GOT3 (cell line): ENCODE measurements around the gene LDLRAD4.
"Not testable (repeated sequence)": the region's sequence is repeated elsewhere in the genome, so short reads cannot be mapped to it uniquely, and the experiment has no call there.

Experiments
- DNase-seq: peaks from one replicate; lab custom pipeline; 2025; ENCODE audit warnings: mixed read lengths; lab: John Stamatoyannopoulos, UW

The LDLRAD4 gene

DNA sequence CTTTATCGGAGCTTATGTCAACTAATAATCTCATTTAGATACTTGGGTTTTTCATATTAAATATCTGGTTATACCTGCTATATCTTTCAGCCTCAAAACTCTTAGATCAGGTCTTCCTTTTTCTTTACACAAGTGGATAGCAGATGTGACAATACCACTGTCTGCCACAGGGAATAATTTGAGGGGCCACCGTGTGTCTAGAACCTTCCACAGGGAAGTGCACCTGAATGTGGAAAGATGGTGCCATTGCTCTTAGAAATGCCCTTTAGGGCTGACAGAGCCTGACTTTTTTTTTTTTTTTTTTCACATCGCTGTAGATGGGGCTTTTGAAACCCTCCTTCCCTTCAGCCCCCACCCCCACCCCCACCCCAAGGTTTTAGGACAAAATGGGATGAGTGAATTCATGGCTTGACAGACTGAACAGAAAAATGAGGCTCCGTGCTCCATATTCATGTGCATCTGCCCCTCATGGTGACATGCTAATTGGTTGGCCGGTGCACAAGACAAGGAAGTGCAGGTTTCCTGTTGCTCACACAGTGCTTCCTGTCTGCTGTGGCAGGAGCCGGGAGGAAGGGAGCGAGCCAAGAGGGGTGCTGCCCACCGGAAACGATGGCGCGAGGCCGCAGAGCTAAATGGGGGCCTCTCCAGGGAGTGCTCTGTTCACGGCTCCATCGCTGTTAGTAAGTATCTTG, 246.0 kb downstream of the LDLRAD4 start:
- no peak for DNase-seq

GRCh38 chr18:13465124-13465446, 246.5 kb downstream of the LDLRAD4 start:
- no peak for DNase-seq

GRCh38 chr18:13465476-13465875, 246.9 kb downstream of the LDLRAD4 start:
- no peak for DNase-seq

DNA sequence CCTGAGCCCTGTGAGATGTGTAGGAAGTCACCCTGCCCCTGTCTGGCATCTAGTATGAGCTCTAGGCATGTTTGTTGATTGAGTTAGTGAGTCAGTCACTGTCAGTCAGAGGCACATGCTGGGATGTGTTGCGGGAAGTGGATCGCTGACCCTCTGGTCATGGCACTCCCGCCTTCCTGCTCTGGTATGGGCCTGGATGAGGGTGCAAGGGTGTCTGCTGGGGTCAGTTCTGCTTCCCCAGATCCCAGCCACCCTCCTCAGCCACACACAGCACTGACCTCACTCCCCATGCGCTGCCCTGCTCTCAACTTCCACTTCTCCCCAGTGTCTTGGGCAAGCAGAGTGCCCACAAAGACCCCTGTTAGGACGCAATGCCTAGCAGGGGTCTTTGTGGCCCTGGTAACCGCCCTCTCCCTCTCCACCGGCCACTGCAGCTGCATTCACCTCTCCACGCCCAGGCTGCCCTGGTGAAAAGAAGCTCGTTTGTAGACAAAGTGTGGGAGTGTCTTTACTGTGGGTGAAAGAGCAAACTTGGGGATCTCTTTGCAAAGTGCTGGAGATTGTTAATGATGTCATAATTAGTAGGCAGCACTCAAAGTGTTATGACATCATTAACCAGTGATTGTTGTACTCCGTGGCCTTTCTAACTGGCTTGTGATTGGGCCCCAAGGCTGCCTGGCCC, 252.1 kb downstream of the LDLRAD4 start:
- no peak for DNase-seq

GRCh38 chr18:13471198-13471845, 252.8 kb downstream of the LDLRAD4 start:
- no peak for DNase-seq

DNA sequence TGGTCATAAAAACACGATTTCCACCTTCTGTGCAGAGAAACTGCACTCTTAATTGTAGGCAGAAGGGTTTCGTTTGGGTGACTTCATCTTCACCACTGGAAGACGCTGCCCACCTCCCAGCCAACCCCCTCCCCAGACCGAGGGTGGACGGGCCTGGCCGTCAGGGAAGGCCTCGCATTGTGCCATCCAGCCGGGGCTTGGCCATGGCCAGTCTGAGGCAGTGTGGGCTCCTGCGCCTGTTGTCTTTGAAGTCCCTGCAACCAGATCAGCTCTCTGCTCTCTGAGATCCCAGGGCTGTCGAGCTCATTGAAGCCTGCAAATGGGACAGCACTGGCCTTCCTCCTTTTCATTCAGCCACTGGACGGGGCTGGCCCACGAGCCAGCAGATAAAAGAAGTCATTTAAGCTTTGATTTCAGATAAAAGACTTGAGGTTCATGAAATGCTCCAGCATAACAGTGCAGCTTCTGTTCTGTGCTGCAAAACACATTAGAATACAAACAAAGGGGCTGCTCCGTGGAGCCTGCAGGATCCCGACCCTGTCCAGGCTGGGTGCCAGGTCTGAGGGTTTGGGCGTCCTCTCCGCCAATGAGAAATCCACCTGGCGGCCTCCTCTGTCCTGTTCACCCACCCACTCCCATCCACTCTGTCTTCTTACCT, 253.5 kb downstream of the LDLRAD4 start:
- no peak for DNase-seq

DNA sequence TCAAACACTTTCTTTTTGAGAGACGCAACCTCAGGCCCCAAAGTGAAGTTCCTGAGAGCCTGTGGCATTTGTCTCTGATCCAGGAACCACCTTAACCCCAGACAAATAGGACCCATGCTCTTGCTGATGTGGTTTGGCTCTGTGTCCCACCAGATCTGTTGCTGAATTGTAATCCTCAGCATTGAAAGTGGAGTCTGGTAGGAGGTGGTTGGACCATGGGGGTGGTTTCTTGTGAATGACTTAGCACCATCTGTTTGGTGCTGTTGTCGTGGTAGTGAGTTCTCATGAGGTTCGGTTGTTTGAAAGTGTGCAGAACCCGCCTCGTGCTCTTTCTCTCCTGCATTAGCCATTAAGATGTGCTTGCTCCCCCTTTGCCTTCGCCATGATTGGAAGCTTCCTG, 255.2 kb downstream of the LDLRAD4 start:
- no peak for DNase-seq

GRCh38 chr18:13474336-13474735, 255.8 kb downstream of the LDLRAD4 start:
- no peak for DNase-seq

DNA sequence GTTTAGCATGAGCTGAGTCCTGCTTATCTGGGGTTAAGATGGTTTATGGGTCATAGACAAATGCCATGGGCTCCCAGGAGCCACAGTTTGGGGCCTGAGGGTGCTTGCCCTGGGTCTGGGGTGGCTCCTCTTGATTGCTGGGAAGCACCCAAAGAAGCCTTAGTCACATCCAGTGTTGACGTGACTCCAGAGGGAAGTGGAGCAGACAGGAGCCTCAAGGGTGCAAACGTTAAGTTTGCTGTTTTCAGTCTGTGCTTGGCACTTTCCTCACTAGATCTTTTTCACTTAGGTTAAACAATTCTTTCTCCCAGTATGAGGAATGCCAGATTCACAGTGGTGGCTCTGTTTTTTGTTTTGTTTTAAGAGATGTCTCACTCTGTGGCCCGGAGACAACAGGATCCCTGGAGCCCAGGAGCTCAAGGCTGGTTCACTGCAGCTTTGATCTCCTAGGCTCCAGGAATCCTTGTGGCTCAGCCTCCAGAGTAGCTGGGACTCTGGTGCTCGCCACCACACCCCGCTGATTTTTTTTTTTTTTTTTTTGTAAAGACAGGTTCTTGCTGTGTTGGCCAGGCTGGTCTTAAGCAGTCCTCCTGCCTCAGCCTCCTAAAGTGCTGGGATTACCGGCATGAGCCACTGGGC, 256.5 kb downstream of the LDLRAD4 start:
- no peak for DNase-seq

DNA sequence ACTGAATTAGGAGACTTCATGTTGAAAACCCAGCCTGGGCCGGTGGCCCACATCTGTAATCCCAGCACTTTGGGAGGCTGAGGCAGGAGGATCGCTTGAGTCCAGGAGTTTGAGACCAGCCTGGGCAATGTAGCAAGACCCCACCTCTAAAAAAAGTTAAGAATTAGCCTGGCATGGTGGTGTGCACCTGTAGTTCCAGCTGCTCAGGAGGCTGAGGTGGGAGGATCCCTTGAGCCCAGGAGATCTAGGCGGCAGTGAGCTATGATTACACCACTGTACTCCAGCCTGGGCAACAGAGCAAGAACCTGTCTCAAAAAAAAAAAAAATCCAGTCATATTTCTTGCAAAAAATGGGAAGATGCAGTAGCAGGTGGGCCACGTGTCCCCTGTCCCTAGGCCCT, 257.8 kb downstream of the LDLRAD4 start:
- not testable (repeated sequence) for DNase-seq

DNA sequence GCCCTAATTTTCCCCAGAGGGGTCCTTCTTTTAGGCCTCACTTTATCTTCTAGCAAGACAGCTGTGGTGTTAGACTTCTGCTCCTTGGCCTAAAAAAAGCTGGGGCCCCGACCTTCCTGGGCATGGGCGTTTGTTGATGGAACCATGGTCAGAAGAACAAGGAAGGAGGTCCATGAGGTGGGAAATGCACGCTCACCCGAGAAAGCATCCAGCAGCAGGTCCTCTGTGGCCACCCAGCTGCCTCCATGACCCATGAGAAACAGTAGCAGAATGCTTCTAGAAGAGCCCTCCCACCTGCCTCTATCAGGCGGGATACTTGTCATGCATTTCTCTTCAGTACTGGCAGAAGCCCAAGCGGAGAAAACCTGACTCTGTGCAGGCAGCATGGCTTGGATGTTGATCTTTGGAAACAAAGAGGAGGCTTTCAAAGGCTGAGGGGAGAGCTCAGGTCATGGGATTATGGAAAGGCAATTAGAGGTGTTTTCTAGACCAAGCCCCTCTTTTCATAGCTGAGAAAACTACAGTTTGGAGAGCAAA, 258.7 kb downstream of the LDLRAD4 start:
- DNase-seq: no peak

- DNase-seq: no peak
These were observed 262.2 kb downstream of the LDLRAD4 start for GRCh38 chr18:13480571-13481255.

DNA sequence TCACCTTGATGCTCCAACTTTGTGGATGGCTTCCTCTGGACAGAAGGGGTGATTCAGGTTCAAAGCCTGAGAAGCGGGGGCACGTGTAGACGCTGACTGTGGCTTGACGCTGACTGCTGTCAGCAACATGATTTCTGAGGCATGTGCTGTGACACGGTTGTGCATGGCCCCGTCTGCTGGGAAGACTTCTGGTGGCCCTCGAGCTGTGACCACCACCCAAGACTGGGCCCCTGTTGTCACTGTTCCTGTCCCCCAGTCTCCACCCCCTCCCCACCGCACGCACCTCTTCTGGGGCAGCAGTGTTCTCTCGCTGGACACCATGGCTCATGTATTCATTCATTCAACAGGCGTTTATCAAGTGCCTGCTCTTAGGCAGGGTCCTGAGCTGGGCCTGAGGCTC, 262.8 kb downstream of the LDLRAD4 start:
- DNase-seq: no peak

- DNase-seq: no peak
These were observed 263.5 kb downstream of the LDLRAD4 start for GRCh38 chr18:13481820-13482617.

- no peak for DNase-seq
These were observed 264.0 kb downstream of the LDLRAD4 start for GRCh38 chr18:13482618-13482945.

DNA sequence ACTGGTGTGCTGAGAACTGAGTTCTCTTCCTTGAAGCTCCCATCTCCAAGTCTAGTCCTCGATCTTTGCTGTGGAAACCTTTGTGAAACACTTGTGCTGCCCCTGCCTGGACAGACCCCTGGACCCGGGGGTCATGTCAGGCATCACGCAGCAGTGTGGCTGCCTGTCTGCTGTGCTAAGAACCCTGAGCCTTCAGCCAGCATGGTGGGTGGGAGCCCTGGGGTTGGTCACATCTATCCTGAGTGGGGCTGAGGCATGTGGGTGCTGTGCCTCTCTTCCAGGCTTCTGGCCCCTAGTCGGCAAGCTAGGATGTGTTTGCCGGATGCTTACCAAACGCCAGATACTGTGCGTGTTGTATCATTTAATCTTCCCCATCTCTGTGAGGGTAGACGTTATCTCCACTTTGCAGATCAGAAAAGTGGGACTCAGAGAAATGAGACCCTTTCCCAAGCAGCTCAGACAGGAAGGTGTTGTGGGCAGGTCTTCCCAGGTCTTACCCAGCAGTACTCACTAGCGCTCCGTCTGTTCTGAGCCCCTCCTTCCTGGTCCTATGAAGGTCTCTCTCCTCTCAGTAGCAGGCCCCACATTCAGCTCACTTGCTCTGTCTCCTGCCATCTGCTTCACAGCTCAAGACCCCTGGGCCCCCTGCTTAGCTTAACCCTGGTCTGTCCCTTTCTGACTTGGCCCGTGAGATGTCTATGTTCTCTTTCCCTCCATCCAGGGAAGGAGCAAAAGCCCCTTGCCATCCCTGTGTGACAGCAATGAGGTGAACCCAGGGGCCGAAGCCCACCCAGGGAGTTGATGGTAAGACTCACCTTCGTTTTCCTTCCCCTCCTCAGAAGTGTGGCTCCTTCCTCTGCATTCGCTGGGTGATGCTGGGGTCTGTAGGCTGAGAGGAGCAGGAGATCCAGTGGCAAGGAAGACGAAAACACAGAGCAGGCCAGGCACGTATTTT, 265.0 kb downstream of the LDLRAD4 start:
- DNase-seq: no peak

DNA sequence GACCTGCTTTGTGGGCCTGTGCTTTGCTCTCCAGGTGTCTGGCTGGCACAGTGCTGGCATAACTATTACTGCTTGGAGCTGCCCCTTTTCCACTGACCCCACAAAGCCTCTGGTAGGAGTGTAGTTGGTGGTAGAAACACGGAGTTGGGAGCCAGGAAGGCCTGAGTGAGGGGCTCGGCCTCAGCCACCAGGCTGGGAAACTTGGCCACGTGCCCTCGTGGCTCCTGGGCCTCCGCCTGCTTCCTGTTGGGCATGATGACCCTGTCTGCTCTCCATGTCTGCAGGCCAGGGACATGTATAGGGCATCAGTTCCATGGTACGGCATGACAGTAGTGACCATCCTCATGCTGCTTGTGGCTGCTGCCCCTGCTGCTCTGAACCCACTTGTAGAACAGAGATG, 266.6 kb downstream of the LDLRAD4 start:
- DNase-seq: no peak

DNA sequence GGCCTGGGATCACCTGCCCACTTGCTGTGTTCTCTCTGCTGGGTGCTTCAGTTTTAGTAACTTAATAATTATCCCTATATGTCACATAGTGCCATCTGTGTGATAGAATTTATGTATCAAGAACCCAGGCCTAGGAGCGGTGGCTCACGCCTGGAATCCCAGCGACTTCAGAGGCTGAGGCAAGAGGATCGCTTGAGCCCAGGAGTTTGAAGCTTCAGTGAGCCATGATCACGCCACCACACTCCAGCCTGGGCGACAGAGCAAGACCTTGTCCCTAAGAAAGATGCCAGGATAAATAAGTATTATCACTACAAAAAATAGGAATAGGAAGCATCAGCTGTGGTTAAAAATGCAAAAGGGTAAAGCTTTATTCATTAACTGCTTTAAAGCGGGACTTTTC, 267.0 kb downstream of the LDLRAD4 start:
- DNase-seq: no peak

DNA sequence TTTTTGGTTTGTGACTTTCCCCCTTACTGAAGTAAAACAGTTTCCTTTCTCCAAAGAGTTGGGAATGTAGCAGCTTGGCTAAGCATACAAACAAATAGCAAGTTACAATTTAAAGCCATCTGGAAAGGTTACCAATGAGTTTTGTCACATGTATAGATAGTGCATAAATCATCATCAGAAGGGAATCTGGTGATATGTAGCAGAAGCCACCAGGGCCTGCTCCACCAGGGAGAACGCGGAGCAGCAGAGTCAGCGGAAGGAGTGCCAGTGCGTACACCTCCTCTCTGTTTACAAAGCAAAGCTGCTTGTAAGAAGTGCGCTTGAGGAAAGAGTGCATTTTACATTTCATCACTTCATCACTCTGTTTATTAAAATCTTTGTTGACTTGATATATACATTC, 267.7 kb downstream of the LDLRAD4 start:
- DNase-seq: no peak

GRCh38 chr18:13486686-13487085, 268.1 kb downstream of the LDLRAD4 start:
- DNase-seq: no peak
